ENCODE data around the gene STMP1. TPM values are rescaled to one million over a fixed set of nuclear protein-coding genes. Genes with fewer than 3 reads are reported as not detected.
"Not testable (repeated sequence)": the region's sequence is repeated elsewhere in the genome, so short reads cannot be mapped to it uniquely, and the experiment has no call there.

STMP1 gene
- total RNA-seq, 2 donors from 2014 or later: 25.7 to 27.4 TPM

DNA sequence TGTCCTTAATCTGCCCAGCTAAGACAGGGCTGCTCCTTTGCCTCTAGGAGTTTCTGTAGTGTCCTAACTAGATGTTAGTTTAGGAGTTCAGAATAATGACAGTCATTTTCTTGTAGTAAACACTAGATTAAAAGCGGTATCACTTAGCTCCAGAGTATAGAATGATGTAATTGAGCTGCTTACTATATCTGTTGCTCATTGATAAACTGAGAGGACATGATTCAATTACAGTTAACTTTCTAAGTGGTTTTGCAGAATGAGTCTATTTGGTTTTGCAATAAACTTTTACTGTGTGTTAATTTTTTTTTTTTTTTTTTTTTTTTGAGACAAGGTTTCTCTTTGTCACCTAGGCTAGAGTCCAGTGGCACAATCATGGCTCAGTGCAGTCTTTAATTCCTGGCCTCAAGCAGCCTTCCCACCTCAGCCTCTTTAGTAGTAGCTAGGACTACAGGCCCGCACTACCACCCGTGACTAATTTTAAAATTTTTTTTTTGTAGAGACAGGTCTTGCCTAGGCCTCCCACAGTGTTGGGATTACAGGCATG is 1.8 kb downstream of the STMP1 start:
- Histone ChIP-seq H3K9ac (ENCODE audit: low read depth in 2 of 2, low read length in 2 of 2) (no peak overlapping the region), H3K27me3 (no peaks in the 10 kb centered on the region), H3K4me3 (no peak overlapping the region), H3K9me3 (no peaks in the 10 kb centered on the region), H3K4me1 (no peaks in the 10 kb centered on the region), H3K36me3 (no peaks in the 10 kb centered on the region), H3K27ac (no peak overlapping the region)
- intact Hi-C loops (cut with DNase I): loop anchor here (10.0 kb wide), 1 partner anchor 311 kb away; the partner anchor contains the start of gene MTPN
- TF ChIP-seq, protein P1, sequence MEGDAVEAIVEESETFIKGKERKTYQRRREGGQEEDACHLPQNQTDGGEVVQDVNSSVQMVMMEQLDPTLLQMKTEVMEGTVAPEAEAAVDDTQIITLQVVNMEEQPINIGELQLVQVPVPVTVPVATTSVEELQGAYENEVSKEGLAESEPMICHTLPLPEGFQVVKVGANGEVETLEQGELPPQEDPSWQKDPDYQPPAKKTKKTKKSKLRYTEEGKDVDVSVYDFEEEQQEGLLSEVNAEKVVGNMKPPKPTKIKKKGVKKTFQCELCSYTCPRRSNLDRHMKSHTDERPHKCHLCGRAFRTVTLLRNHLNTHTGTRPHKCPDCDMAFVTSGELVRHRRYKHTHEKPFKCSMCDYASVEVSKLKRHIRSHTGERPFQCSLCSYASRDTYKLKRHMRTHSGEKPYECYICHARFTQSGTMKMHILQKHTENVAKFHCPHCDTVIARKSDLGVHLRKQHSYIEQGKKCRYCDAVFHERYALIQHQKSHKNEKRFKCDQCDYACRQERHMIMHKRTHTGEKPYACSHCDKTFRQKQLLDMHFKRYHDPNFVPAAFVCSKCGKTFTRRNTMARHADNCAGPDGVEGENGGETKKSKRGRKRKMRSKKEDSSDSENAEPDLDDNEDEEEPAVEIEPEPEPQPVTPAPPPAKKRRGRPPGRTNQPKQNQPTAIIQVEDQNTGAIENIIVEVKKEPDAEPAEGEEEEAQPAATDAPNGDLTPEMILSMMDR (IDR thresholded peaks at IDR 0.05): no peak
- no peak for DNase-seq

DNA sequence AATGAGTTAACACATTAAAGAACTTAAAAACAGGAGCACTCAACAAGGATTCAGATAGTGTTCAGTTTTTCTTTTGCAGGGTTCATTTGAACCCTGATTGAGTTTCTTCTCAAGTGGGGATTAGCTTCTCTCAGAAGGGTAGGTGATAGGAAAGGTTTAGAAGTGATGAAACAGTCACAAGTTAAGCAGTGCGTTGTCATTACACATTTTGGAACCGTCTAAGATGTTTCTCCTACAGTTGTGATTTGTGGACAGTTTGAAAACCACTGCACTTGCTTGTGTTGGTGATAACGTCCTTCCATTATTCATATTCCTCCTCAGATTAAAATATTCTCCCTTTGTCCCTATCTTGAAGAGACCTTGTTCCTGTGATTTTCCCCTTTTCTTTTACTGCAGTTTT is 2.7 kb downstream of the STMP1 start:
- no peaks in the 10 kb centered on the region for H3K27me3 ChIP-seq
- no peaks in the 10 kb centered on the region for H3K36me3 ChIP-seq
- no peaks in the 10 kb centered on the region for H3K4me1 ChIP-seq
- no peaks in the 10 kb centered on the region for H3K9me3 ChIP-seq
- no peak overlapping the region for H3K4me3 ChIP-seq
- no peak overlapping the region for H3K27ac ChIP-seq
- TF ChIP-seq, protein P1 (IDR thresholded peaks at IDR 0.05): no peak
- H3K9ac ChIP-seq (ENCODE audit: low read depth in 2 of 2, low read length in 2 of 2): no peak overlapping the region
- no peak for DNase-seq
- intact Hi-C loops (cut with DNase I): loop anchor here (10.0 kb wide), 1 partner anchor 310 kb away; the partner anchor contains the start of gene MTPN

DNA sequence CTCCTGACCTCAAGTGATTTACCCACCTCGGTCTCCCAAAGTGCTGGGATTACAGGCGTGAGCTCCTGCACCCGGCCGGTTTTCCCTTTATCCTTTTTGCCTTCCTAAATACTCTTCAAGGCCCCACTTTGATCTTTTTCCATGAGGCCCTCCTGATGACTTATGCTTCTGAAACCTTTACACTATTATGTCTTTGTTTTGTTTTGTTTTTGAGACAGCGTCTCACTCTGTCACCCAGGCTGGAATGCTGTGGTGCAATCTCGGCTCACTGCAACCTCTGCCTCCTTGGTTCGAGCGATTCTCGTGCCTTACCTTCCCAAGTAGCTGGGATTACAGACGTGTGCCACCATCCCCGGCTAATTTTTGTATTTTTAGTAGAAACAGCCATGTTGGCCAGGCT is 3.8 kb downstream of the STMP1 start:
- no peak for DNase-seq
- no peaks in the 10 kb centered on the region for H3K36me3 ChIP-seq
- no peak overlapping the region for H3K4me3 ChIP-seq
- intact Hi-C loops (cut with DNase I): loop anchor here (10.0 kb wide), 1 partner anchor 309 kb away; the partner anchor contains the start of gene MTPN
- H3K9ac ChIP-seq (ENCODE audit: low read depth in 2 of 2, low read length in 2 of 2): no peak overlapping the region
- TF ChIP-seq, protein P1 (IDR thresholded peaks at IDR 0.05): no peak
- H3K27ac ChIP-seq: no peak overlapping the region
- H3K27me3 ChIP-seq: no peaks in the 10 kb centered on the region
- no peaks in the 10 kb centered on the region for H3K9me3 ChIP-seq
- H3K4me1 ChIP-seq: no peaks in the 10 kb centered on the region

DNA sequence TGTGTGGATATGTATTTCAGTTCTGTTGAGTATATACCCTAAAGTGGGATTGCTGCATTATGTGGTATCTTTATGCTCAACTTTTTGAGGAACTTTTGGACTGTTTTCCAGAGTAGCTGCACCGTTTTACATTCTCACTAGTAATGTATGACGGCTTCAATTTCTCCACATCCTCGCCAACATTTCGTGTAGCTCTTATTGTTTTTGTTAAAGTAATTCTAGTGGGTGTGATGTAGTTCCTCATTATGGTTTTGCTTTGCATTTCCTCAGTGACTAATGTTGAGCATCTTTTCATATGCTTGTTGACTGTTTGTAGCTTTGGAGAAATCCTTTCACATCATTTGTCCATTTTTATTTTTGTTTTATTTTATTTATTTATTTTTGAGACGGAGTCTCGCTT is 4.5 kb downstream of the STMP1 start:
- no peak overlapping the region for H3K9ac ChIP-seq (ENCODE audit: low read depth in 2 of 2, low read length in 2 of 2)
- no peak overlapping the region for H3K27ac ChIP-seq
- intact Hi-C loops (cut with DNase I): loop anchor here (10.0 kb wide), 1 partner anchor 308 kb away; the partner anchor contains the start of gene MTPN
- no peak overlapping the region for H3K4me3 ChIP-seq
- H3K27me3 ChIP-seq: no peaks in the 10 kb centered on the region
- H3K9me3 ChIP-seq: no peaks in the 10 kb centered on the region
- TF ChIP-seq, protein P1 (IDR thresholded peaks at IDR 0.05): no peak
- no peaks in the 10 kb centered on the region for H3K4me1 ChIP-seq
- H3K36me3 ChIP-seq: no peaks in the 10 kb centered on the region
- no peak for DNase-seq

DNA sequence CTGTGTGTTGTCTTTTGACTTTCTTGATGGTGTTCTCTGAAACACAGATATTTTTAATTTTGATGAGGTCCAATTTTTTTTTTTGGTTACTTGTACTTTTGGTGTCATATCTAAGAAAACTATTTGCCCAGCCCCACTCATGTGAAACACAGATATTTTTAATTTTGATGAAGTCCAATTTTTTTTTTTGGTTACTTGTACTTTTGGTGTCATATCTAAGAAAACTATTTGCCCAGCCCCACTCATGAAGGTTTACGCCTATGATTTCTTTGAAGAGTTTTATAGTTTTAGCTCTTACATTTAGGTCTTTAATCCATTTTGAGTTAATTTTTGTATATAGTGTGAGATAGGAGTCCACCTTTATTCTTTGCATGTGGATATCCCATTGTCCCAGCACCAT is 5.3 kb downstream of the STMP1 start:
- not testable (repeated sequence) for H3K9me3 ChIP-seq; H3K4me1 ChIP-seq; H3K9ac ChIP-seq (ENCODE audit: low read depth in 2 of 2, low read length in 2 of 2); DNase-seq; H3K27ac ChIP-seq; H3K4me3 ChIP-seq; H3K27me3 ChIP-seq; H3K36me3 ChIP-seq
- intact Hi-C loops (cut with DNase I): loop anchor here (10.0 kb wide), 1 partner anchor 307 kb away; the partner anchor contains the start of gene MTPN

DNA sequence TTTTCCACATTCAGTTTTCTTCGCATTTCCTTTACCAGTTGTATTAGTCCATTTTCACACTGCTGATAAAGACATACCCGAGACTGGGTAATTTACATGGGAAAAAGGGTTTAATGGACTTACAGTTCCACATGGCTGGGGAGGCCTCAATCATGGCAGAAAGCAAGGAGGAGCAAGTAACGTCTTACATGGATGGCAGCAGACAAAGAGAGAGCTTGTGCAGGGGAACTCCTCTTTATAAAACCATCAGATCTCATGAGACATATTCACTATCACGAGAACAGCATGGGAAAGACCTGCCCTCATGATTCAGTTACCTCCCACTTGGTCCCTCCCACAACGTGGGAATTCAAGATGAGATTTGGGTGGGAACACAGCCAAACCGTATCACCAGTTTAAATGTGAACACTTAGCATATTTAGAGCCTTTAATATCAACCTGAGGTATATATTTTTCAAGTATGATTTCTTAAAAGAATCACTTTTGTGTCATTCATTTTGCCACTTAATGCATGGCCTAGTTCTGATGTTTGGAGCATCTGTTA is 6.6 kb downstream of the STMP1 start:
- not testable (repeated sequence) for H3K9me3 ChIP-seq; DNase-seq; H3K4me3 ChIP-seq; H3K9ac ChIP-seq (ENCODE audit: low read depth in 2 of 2, low read length in 2 of 2); H3K27ac ChIP-seq; H3K4me1 ChIP-seq; H3K36me3 ChIP-seq; H3K27me3 ChIP-seq
- intact Hi-C loops (cut with DNase I): loop anchor here (10.0 kb wide), 1 partner anchor 306 kb away; the partner anchor contains the start of gene MTPN
